Effector memory CD4-positive, alpha-beta T cell (primary cell): ENCODE measurements around the gene TDP1.
"Not testable (repeated sequence)": the region's sequence is repeated elsewhere in the genome, so short reads cannot be mapped to it uniquely, and the experiment has no call there.

Source experiments
- DNase-seq, 3 donors: peaks; one replicate each; pipeline ENCODE4 v3.0.0-alpha.2; 2020
- H3K27ac ChIP-seq: 2 replicates; pipeline ENCODE4 v1.7.0; 2013; ENCODE audit warnings: mild to moderate bottlenecking, low read length, moderate library complexity; ENCODE audit not compliant: insufficient read depth, poor library complexity, severe bottlenecking
- H3K27me3 ChIP-seq: replicated peaks from 2 replicates; pipeline ENCODE4 v1.7.0; 2013; ENCODE audit warnings: mild to moderate bottlenecking, low read length; ENCODE audit not compliant: insufficient read depth, control insufficient read depth, poor library complexity, severe bottlenecking
- H3K36me3 ChIP-seq: 2 replicates; pipeline ENCODE4 v1.7.0; 2013; ENCODE audit warnings: mild to moderate bottlenecking, low read length, moderate library complexity; ENCODE audit not compliant: control insufficient read depth, insufficient read depth
- H3K4me1 ChIP-seq: 2 replicates; pipeline ENCODE4 v1.7.0; 2013; ENCODE audit warnings: low read length, mild to moderate bottlenecking; ENCODE audit not compliant: control insufficient read depth, insufficient read depth, poor library complexity, severe bottlenecking
- H3K4me3 ChIP-seq: 2 replicates; pipeline ENCODE4 v1.7.0; 2013; ENCODE audit warnings: low read length, low read depth, mild to moderate bottlenecking; ENCODE audit not compliant: insufficient read depth, poor library complexity, severe bottlenecking
- H3K9me3 ChIP-seq: 2 replicates; pipeline ENCODE4 v1.7.0; 2013; ENCODE audit warnings: mild to moderate bottlenecking, low read length, moderate library complexity; ENCODE audit not compliant: control insufficient read depth

The TDP1 gene

DNA sequence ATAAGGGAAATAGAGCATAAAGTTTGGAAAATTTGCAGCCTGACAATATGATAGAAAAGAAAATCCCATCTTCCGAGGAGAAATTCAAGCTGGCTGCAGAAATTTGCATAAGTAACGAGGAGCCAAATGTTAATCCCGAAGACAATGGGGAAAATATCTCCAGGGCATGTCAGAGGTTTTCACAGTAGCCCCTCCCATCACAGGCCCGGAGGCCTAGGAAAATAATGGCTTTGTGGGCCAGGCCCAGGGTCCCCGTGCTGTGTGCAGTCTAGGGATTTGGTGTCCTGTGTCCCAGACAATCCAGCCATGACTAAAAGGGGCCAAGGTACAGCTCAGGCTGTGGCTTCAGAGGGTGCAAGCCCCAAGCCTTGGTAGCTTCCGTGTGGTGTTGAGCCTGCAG lies 133.8 kb downstream of the TDP1 start:
- not testable (repeated sequence) for H3K4me1 ChIP-seq, DNase-seq, H3K4me3 ChIP-seq, H3K27me3 ChIP-seq, H3K27ac ChIP-seq, H3K36me3 ChIP-seq, H3K9me3 ChIP-seq

DNA sequence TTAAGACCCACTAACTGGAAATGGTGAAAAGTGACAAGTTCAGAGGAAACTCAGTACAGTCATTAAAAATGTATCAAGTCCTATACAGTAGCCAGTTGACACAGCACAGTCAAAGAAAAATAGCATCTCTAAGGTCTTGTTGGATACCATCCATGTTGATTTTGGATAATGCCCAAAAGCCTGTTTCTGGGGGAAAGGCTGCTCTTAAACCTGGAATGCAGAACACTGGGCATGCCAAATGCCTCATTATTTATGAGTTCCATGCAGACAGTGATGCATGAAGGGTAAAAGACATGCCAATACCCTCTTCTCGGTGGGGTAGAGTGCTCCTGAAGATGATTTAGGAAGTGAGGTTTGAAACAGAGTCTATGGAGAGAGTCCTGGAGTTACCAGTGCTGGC lies 135.7 kb downstream of the TDP1 start:
- Histone ChIP-seq H3K9me3 (no peaks in the 10 kb centered on the region), H3K4me1 (no peaks in the 10 kb centered on the region), H3K36me3 (no peaks in the 10 kb centered on the region), H3K27me3 (peaks cover under 1% of the 10 kb centered on the region), H3K27ac (no peak overlapping the region), H3K4me3 (no peak overlapping the region)
- no peak for DNase-seq

DNA sequence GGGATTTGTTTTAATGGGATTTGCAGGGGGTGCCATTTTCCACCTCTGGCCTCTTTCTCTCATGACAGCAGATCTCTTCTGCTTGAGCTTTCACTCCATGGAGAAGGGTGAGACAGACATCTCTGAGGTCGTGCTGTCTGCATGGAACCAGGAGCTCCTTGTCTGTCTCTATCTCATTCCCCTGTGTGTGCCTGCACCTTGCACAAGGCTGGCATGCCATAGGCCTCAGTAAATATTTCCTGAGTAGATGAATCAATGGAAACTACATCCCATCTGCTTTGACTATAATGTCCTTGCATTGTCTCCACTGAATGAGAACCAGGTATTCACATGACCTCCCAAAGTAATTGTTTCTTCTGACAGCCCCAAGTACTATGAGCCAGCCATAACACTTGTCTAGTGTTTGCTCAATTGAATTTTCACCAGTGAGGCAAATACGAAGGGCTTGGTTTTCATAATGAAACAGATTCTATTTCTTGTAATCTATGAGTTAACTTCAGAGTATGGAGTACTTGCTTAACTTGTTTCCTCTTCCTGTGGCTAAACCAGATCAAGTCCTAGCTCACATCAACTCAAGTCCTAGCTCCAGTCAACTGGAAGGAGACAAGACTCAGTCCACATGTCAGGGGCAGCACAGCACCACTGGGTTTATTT lies 138.3 kb downstream of the TDP1 start:
- DNase-seq = no peak
- H3K9me3 ChIP-seq = no peaks in the 10 kb centered on the region
- H3K36me3 ChIP-seq = no peaks in the 10 kb centered on the region
- H3K4me1 ChIP-seq = no peaks in the 10 kb centered on the region
- peaks cover 3% of the 10 kb centered on the region for H3K27me3 ChIP-seq
- no peak overlapping the region for H3K27ac ChIP-seq
- no peak overlapping the region for H3K4me3 ChIP-seq
